Stomach (tissue), 19 donors: ENCODE measurements around the gene RHBDL3. TPM values are rescaled to one million over a fixed set of nuclear protein-coding genes. Genes with fewer than 3 reads are reported as not detected.

ENCODE experiments used
- DNase-seq, 2 donors: peaks; one replicate each; pipeline versions ENCODE4 v3.0.0 to v3.0.0-alpha.2; 2013 to 2019
- H3K27ac ChIP-seq, 5 donors: fragments of 200-600 bp in 4 of 5; sonication (generic) in 4 of 5; one replicate each; pipeline ENCODE4 v1.5.1; 2013 to 2019; ENCODE audit warnings: mild to moderate bottlenecking in 1 of 5, moderate library complexity in 1 of 5
- H3K27me3 ChIP-seq, 3 donors: fragments of 200-600 bp; sonication (generic); one replicate each; pipeline ENCODE4 v1.5.1; 2017 to 2019; ENCODE audit warnings: mixed run types in 1 of 3
- H3K36me3 ChIP-seq, 4 donors: fragments of 200-600 bp; sonication (generic); 1 replicate in 3 of 4; 2 replicates in 1 of 4; pipeline ENCODE4 v1.5.1; 2016 to 2019
- H3K4me1 ChIP-seq, 4 donors: fragments of 200-600 bp; sonication (generic); one replicate each; pipeline ENCODE4 v1.5.1; 2016 to 2019
- H3K4me3 ChIP-seq, 4 donors: fragments of 200-600 bp; sonication (generic) in 3 of 4; one replicate each; pipeline ENCODE4 v1.5.1; 2016 to 2019; ENCODE audit warnings: mild to moderate bottlenecking in 1 of 4
- H3K9me3 ChIP-seq, 4 donors: fragments of 200-600 bp; sonication (generic); one replicate each; pipeline ENCODE4 v1.5.1; 2016 to 2019
- CTCF ChIP-seq, 7 experiments: fragments of 450-650 bp in 4 of 7; fragments of 200-600 bp in 3 of 7; sonication (generic) in 3 of 7; IDR thresholded peaks; one replicate each; pipeline ENCODE4 v1.5.1; 2016 to 2019; ENCODE audit warnings: antibody characterized with exemption in 7 of 7, control low read depth in 2 of 7, mild to moderate bottlenecking in 1 of 7
- EP300 ChIP-seq: sonication (generic); formaldehyde crosslinking; IDR thresholded peaks from one replicate; pipeline ENCODE4 v1.6.1; 2017; ENCODE audit warnings: antibody characterized with exemption
- POLR2A ChIP-seq, 4 donors: fragments of 450-650 bp; IDR thresholded peaks; one replicate each; pipeline ENCODE4 v1.6.1; 2016; ENCODE audit warnings: antibody characterized with exemption in 4 of 4, control low read depth in 2 of 4, mild to moderate bottlenecking in 1 of 4, moderate library complexity in 1 of 4
- POLR2AphosphoS5 ChIP-seq, 3 donors: sonication (generic); formaldehyde crosslinking; IDR thresholded peaks; one replicate each; pipeline ENCODE4 v1.6.1; 2016; ENCODE audit warnings: antibody characterized with exemption in 3 of 3
- WGBS, 5 donors: extraction: QIAGEN DNeasy Blood & Tissue Kit in 3 of 5; methylation state at CpG; one replicate each; pipeline versions ENCODE4 v1.1.5 to v1.1.7; 2013 to 2018; 5-methylcytosine and 5-hydroxymethylcytosine counted together
- intact Hi-C: fragments of 100-400 bp; cut with DNase I; formaldehyde crosslinking; loops from one replicate; pipeline ENCODE4 v1.15.1; 2023; ENCODE audit warnings: low total_unique reads
- long read RNA-seq, 10 donors: transcript quantifications; one replicate each; lab custom pipeline, GENCODE V29; 2026
- polyA plus RNA-seq, 3 donors: library from polyadenylated mRNA; stranded (reverse); fragments of 200-250 nt; gene quantifications; one replicate each; pipeline ENCODE4 v1.2.3, GENCODE V29; 2013
- total RNA-seq, 5 donors: library from RNA; depleted of rRNA; stranded (reverse); fragments of >200 nt; gene quantifications; one replicate each; pipeline versions ENCODE4 v1.1.0 to v1.2.3, GENCODE V29; 2014 to 2016
- donor health status: healthy with polysubstance abuse.
- donor health status: Bipolar disorder and iron deficiency.
- donor health status: healthy.

RHBDL3 gene
- total RNA-seq, result 10 to 100 TPM in 1 of 5 donors, 1 to 10 TPM in 2, not detected in 2; 2.0 to 15.2 (median 8.0) TPM
- polyA plus RNA-seq, result 1 to 10 TPM in 1 of 3 donors, under 1 TPM in 2; 0.31 to 1.5 (median 0.88) TPM
- long read RNA-seq, donor 1, result 0 reads
- long read RNA-seq, donor 2, result 0 reads
- long read RNA-seq, donor 3, result 0 reads
- long read RNA-seq, donor 4, result 0 reads
- long read RNA-seq, donor 5, result 0 reads
- long read RNA-seq, donor 6, result 0 reads
- long read RNA-seq, donor 7, result 0 reads
- long read RNA-seq, donor 8, partial matches to known transcripts, result 0 of 6 reads
- long read RNA-seq, donor 8, other reads (novel, unspliced or antisense), result 6 of 6 reads
- long read RNA-seq, donor 9, result 0 reads
- long read RNA-seq, donor 10, result 0 reads

- H3K27ac ChIP-seq, result peak within 1 kb of the TSS in 3 of 5 donors; percentile 49 to 78 (median 67)
- DNase-seq, result peak; percentile 32 to 68
- H3K9me3 ChIP-seq, result no peaks in the 10 kb centered on the region
- intact Hi-C loops, result no loop called here
- H3K4me3 ChIP-seq, result peak within 1 kb of the TSS; percentile 61 to 85 (median 76)
- WGBS, 5 donors, result 2 to 17% (median 4%) methylated on average over 11 to 66 of the region's 68 CpGs
- H3K4me1 ChIP-seq, result peaks cover 18 to 40% (median 38%) of the 10 kb centered on the region in 4 donors
- H3K36me3 ChIP-seq, result no peaks in the 10 kb centered on the region
- peaks cover 0 to 64% (median 41%) of the 10 kb centered on the region in 3 donors for H3K27me3 ChIP-seq
- TF ChIP-seq EP300 (no peak), POLR2A (IDR thresholded peaks at IDR 0.05) (no peak), CTCF (IDR thresholded peaks at IDR 0.05) (no peak), POLR2AphosphoS5 (IDR thresholded peaks at IDR 0.05) (no peak)
These were observed at the start of gene RHBDL3 for GRCh38 chr17:32265192-32265923. TSS of gene RHBDL3 (plus strand) at chr17:32265832. CDS start at chr17:32266190, 358 bp downstream.

- no peak for DNase-seq
- intact Hi-C loops, result no loop called here
- no peak overlapping the region for H3K27ac ChIP-seq
- H3K4me3 ChIP-seq, result no peak overlapping the region
- no peaks in the 10 kb centered on the region for H3K27me3 ChIP-seq
- H3K36me3 ChIP-seq, result peaks cover 0 to 65% (median 50%) of the 10 kb centered on the region in 4 donors
- no peak for TF ChIP-seq POLR2AphosphoS5 (IDR thresholded peaks at IDR 0.05)
- no peak for TF ChIP-seq EP300
- TF ChIP-seq POLR2A (IDR thresholded peaks at IDR 0.05), result no peak
- TF ChIP-seq CTCF (IDR thresholded peaks at IDR 0.05), result no peak
- no peaks in the 10 kb centered on the region for H3K9me3 ChIP-seq
- 74 to 81% (median 74%) methylated on average over 3 of the region's 3 CpGs for WGBS, 5 donors
- H3K4me1 ChIP-seq, result no peaks in the 10 kb centered on the region
These were observed 43.0 kb upstream of the RHBDL3 start for GRCh38 chr17:32222621-32223020.

GRCh38 chr17:32223703-32224102, 41.9 kb upstream of the RHBDL3 start:
- no peak for TF ChIP-seq EP300
- TF ChIP-seq CTCF (IDR thresholded peaks at IDR 0.05), result no peak
- TF ChIP-seq POLR2AphosphoS5 (IDR thresholded peaks at IDR 0.05), result no peak
- no peak for TF ChIP-seq POLR2A (IDR thresholded peaks at IDR 0.05)
- H3K27me3 ChIP-seq, result no peaks in the 10 kb centered on the region
- H3K36me3 ChIP-seq, result peaks cover 0 to 58% (median 42%) of the 10 kb centered on the region in 4 donors
- no peaks in the 10 kb centered on the region for H3K9me3 ChIP-seq
- no peaks in the 10 kb centered on the region for H3K4me1 ChIP-seq
- intact Hi-C loops, result no loop called here
- no peak overlapping the region for H3K4me3 ChIP-seq
- WGBS, 5 donors, result 86 to 91% (median 88%) methylated on average over 3 of the region's 3 CpGs
- DNase-seq, result no peak
- H3K27ac ChIP-seq, result no peak overlapping the region

- Histone ChIP-seq H3K27me3 (no peaks in the 10 kb centered on the region), H3K4me3 (no peak overlapping the region), H3K27ac (no peak overlapping the region), H3K4me1 (no peaks in the 10 kb centered on the region), H3K9me3 (no peaks in the 10 kb centered on the region), H3K36me3 (peaks cover 0 to 43% (median 33%) of the 10 kb centered on the region in 4 donors)
- TF ChIP-seq POLR2AphosphoS5 (IDR thresholded peaks at IDR 0.05) (no peak), POLR2A (IDR thresholded peaks at IDR 0.05) (no peak), EP300 (no peak), CTCF (IDR thresholded peaks at IDR 0.05) (no peak)
- intact Hi-C loops, result no loop called here
- DNase-seq, result no peak
- WGBS, 5 donors, result 59 to 82% (median 69%) methylated on average over 3 of the region's 3 CpGs
These were observed 38.7 kb upstream of the RHBDL3 start for GRCh38 chr17:32226886-32227285.
